COLO668 (cell line): ENCODE data around the gene HSF2.

Experiments used
- DNase-seq: peaks from one replicate; lab custom pipeline; 2025; ENCODE audit not compliant: unreplicated experiment; lab: John Stamatoyannopoulos, UW

Gene HSF2

GRCh38 chr6:122399055-122399347 lies 451 bp upstream of the HSF2 start:
- no peak for DNase-seq

- DNase-seq = no peak
Observed at GRCh38 chr6:122400121-122400450, 634 bp downstream of the HSF2 start.

DNA sequence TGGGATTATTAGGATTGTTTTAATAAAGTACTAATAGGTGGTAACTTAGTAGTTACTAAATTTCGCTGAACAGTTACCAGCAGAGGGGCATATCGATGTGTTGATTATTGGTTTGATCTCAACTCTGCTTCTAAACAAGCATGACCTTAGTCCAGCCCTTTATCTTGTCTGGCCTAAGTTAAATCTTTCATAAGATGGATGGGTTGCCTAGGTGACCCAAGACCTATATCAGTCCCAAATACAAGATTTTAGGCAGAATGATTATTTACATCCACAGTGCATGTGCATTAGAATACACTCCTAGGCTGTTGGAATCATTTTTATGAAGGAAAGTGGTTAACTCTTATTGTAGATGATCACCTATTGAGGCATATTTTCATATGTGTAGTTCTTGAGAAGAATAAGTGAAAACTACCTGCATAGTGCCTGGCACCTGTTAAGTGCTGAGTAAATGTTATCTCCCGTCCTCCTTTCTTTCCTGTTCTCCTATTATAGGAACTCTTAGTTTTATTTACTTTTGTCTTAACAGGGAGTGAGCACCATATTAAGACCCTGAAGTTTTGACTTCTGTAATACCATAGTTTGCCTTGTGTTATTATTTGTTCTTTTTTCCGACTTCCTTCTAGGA lies 1.1 kb downstream of the HSF2 start:
- no peak for DNase-seq

DNA sequence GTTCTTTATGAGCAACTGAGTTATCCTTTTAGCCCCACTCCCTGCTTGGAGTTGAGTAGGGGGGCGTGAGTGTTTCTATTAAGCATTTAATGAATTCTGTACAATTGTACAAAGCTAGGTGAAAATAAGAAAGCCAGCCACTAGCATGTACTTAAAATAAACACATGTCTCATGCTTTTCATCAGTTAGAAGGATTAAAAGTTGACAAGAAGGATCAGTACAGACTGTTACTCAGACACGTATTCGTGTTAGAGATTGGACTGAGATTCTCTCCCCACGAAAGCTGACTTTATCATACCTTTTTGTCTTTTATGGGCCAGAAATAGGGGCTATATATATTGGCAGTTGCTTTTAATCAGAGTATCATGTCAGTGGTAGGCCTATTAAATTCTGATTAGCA lies 1.7 kb downstream of the HSF2 start:
- DNase-seq = no peak

DNA sequence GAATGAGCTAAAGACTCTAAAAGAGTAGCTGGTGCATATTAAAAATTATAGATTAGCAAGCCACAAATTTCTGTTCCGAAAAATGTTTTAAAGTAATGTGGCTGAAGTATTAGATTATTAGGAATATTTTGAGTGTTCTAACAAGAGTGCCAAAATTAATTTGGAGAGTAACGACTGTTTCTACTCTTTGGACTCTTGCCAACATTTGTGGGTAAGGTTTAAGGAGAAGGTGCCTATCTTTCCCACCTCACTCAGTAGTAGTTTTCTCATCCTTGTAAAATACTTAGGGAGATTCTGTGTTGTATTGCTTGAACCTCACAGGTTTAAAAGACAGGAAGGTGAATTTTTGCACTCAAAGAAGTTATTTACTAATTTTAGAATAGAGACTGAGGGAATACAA lies 5.0 kb downstream of the HSF2 start:
- no peak for DNase-seq

- DNase-seq = no peak
Observed at GRCh38 chr6:122405417-122405816, 6.0 kb downstream of the HSF2 start.

DNA sequence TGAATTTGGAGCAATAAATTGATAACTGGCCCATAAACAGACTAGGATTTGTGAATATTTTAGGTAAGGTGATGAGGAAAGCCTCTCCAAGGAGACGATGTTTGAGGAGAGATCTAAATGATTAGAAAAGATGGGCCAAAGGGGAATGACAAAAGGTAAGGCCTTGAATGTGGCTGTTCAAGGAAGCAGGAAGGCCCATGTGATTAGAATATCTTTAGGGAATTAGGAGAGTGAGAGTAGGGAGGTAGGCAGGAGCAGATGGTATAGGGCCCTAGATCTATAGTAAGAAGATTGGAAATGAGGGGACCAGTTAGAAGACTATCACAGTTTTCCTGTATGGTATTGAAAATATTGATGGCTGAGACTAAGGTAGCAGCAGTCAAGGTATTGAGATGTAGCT lies 6.7 kb downstream of the HSF2 start:
- no peak for DNase-seq

GRCh38 chr6:122407712-122408111 lies 8.3 kb downstream of the HSF2 start:
- no peak for DNase-seq

GRCh38 chr6:122408240-122408639 lies 8.8 kb downstream of the HSF2 start:
- DNase-seq = no peak

DNA sequence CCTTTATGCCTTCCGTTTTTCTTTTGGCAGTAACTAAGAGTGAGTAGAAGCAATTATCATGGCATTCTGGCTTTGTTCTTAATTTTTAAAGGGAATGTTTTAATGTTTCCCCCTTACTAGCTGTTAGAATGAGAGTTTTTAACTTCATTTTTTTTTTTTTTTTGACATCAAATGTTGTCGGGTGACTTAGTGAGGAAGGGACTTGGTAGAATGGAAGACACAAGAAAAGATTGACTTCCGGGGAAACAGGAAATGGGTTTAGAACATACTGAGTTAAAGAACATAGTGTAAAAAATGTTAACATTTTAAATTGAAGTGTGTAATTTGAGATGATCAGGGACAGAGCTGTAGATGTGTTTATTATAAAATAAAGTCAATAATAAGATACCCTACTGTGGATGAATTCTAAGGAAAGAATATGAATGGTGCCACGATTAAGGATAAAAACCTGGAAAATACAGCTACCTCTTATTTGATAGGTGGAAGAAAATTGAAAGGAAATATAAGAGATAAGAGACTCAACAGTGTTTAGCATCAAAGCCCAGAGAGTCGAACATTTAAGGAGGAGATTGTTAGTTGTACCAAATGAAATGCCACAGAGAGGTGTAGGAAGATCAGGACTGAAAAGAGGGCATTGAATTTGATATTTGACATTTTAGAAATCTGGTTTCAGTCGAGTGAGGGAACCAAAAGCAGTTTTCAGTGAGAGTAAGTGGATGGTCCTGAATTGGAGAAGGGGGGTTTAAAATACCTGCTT lies 9.4 kb downstream of the HSF2 start:
- no peak for DNase-seq

DNA sequence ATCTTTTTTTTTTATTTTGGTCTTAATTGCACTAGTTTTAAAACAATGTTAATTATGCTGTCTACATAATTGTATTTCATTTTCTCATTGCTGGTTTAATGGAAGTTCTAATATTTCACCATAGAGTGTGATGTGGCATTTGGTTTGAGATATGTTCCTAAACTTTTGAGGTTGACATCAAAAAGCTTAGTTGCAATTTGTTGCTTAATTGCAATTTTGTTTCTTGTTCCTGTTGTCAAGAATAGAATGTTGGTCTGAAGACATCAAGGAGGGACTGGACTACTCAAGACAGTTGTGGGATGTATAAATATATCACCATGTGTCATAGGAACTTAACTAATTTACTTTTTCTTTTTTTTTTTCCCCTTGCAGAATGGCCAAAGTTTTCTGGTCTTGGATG lies 12.5 kb downstream of the HSF2 start:
- no peak for DNase-seq

- DNase-seq = no peak
Observed at GRCh38 chr6:122416825-122417224, 17.4 kb downstream of the HSF2 start.

DNA sequence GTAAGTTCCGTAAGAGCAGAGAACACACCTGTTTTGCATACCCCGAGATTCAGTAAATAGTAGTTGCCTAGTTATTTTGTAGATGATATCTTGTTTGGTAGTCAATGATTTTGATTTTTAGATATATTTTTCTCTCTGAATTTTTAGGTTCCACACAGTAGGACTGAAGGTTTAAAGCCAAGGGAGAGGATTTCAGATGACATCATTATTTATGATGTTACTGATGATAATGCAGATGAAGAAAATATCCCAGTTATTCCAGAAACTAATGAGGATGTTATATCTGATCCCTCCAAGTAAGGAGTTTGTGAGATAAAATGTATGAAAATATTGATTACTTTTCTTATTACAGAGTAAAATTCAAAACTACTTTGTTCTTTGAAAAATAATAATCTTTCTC lies 22.6 kb downstream of the HSF2 start:
- DNase-seq = no peak

- no peak for DNase-seq
Observed at GRCh38 chr6:122422614-122423267, 23.3 kb downstream of the HSF2 start.

GRCh38 chr6:122423734-122424133 lies 24.3 kb downstream of the HSF2 start:
- no peak for DNase-seq

DNA sequence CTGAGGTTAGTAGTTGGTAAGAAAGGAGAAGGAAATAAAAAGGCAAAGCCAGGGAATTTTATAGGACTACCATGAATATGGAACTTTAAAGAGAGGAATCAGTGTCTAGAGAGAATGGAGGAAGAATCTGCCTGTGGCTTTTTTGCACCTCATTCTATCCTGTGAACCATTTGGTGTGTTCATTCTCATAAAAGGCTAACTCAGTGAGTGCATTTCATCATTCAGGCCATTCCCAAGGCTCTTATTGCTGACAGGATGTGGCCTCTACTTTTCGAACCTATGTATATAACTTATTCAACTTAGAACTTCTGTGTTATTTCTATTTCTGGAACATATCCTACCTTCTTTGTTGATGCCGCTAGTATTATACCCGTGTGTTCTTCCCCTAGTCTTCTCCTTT lies 27.1 kb downstream of the HSF2 start:
- no peak for DNase-seq

DNA sequence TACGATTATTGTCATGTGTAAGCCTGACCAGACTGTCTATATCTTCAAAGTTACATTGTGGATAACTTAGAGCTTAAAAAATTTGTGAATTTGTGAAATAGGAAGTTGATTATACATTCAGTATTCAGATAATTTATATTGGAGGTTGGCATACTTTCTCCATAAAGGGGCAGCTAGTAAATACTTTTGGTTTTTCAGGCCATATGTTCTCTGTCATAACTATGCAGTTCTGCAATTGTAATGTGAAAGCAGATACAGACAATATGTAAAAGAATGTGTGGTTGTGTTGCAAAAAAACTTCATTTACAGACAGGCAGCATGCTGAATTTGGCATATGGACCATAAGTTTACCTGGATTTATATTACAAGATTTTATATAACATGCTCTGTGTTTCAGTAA lies 29.3 kb downstream of the HSF2 start:
- DNase-seq = no peak

- no peak for DNase-seq
Observed at GRCh38 chr6:122429323-122429722, 29.9 kb downstream of the HSF2 start.

- DNase-seq = no peak
Observed at GRCh38 chr6:122431780-122432179, 32.3 kb downstream of the HSF2 start.

DNA sequence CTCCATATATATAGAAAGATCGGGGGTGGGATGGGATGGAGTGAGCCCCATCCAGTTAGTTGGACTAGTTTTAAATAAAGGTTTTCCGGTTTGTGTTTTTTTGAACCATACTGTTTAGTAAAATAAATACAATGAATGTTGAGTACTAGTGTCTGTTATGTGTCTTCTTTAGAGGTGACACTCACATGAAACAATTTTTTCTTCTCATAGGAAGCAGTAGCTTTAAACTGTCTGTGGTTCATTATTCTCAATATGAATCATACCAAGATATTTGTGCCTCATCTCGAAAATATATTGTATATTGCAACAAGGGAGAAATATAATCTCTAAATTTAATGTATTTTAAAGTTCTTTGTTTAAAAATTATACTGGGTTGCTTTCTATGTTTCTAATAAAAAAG lies 33.4 kb downstream of the HSF2 start:
- no peak for DNase-seq

DNA sequence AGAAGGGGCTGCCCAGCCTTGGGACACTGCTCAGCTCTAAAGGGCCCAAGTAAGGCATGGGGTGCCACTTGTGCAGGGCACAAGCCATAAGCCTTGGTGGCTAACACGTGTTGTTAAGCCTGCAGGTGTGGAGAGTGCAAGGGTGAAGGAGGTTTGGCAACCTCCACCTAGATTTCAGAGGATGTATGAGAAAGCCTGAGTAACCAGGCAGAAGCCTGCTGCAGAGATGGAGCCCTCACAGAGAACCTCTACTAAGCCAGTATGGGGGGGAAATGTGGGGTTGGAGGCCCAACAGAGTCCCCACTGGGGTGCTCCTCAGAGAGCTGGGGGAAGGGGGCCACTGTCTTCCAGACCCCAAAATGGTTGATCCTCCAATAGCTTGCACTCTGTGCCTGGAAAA lies 39.5 kb downstream of the HSF2 start:
- DNase-seq = no peak

- no peak for DNase-seq
Observed at GRCh38 chr6:122445274-122445673, 45.8 kb downstream of the HSF2 start.

- no peak for DNase-seq
Observed at GRCh38 chr6:122449069-122449468, 49.6 kb downstream of the HSF2 start.
